Activated T-cell treated with anti-CD3 and anti-CD28 coated beads for 24 hours (primary cell): ENCODE data around the gene TMIE.

ENCODE experiments used
- DNase-seq: peaks from one replicate; pipeline ENCODE4 v3.0.0-alpha.2; 2020; ENCODE audit warnings: low read depth

Gene TMIE

DNA sequence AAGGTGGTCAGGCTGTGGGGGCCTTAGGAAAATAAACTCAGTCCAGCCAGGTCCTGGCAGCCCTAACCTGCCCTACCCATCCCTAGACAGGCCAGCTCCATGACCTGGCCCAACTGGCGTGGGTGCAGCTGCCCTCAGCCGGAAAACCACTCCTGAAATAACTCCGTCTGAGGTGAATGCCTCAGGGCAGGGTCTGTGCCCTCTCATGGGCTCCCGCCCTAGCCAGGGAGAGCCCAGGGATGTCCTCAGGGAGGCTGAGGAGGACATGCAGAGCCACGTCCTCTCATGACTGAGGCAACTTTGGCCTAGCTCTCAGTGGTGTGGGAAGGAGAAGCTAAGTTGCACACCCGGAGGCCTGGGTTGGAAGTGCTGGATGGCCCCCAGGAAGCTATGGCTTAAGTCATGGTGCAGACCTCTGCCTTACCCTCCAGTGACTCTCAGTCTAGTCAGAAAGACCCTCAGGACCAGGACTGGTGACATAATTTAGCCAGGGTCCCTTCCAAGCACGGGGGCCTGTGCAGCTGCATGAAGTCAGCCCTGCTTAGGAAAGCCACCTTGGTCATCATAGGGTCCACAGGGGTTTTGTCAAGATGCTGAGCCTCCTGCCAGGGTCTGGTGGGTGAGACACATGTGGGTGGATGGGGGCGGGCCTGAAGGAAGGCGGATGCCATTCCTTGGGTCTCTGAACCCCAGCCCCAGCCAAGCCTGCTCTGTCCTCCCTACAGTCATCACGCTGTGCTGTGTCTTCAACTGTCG, 7.4 kb downstream of the TMIE start:
- no peak for DNase-seq

DNA sequence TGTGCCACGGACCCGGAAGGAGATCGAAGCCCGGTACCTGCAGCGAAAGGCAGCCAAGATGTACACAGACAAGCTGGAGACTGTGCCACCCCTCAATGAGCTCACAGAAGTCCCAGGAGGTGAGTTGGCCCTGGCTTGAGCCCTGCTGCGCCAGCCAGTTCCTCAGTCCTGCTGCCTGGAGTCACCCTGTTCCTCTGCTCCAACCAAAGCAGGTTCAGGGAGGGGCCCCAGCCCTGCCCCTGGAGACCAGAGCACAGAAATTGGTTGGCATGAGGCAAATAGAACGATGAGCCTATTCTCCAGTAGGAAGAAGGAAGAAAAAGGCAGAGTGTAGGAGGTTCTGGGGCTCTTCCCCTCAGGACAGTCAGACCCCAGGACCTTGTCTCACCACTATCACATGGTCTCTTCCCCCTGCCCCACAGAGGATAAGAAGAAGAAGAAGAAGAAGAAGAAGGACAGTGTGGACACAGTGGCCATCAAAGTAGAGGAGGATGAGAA, 8.0 kb downstream of the TMIE start:
- DNase-seq, result no peak

DNA sequence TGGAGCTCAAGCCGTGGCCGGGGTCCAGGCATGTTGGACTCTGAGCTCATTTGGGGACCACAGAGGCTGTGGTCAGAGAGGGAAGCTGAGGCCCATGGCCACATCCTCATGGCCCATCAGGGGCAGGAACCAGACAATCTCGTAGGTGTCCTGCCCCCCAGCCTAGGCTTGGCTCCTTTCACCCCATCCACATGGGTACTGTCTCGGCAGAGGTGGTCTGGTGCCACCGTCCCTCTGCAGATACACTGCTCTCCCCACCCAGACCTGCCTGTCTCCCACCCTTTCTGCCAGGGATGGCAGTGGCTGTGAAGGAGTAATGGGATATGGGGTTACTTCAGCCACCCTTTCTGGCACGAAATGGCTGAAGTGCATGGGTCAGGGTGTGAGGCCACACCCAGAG, 8.5 kb downstream of the TMIE start:
- DNase-seq, result no peak

DNA sequence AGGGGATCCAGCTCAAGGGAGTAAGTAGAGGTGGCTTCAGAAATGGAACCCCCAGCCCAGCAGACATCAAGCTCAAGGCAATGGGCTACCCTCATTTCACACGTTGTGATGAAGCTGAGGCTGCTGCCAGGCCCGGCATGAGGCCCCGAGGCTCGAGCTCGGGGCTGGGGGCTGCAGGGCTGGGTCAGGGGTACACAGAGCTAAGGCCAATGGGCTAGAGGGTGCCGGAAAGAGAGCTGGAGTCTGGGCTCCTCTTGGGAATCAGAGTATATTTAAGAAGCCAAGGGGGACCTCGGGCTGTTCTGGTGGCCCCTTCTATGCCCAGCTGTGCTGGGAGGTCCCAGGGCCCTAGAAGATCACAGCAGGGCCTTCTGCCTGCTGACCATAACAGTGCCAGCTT, 9.0 kb downstream of the TMIE start:
- no peak for DNase-seq

DNA sequence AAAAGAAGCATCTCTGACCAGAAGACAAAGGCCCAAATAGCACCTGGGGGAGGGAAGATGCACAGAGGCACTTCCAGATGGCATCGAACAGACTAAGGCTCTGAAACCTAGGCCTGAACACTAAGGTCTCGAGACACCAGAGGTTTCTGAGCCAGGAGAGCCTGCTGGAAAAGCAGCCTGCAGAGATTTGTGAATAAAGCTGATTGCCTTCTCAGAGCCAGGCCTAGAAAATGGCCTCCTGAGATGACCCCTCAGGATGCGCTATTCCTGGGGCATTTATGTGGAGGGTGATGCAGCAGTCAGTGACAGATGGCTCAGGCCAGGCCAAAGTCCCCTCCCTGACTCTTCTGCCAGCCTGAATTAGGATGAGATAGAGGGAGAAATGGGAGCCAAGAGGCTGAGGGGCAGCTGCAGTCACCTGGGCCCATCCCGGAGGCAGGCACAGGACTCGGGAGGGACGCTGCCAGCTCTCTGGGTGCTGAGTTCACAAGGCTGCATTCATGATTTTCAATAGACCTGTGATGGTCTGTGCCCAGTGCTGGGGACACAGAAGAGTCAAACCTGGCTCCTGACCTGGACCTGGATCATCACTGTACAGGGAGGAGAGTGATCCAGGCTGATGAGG, 9.6 kb downstream of the TMIE start:
- DNase-seq, result no peak

DNA sequence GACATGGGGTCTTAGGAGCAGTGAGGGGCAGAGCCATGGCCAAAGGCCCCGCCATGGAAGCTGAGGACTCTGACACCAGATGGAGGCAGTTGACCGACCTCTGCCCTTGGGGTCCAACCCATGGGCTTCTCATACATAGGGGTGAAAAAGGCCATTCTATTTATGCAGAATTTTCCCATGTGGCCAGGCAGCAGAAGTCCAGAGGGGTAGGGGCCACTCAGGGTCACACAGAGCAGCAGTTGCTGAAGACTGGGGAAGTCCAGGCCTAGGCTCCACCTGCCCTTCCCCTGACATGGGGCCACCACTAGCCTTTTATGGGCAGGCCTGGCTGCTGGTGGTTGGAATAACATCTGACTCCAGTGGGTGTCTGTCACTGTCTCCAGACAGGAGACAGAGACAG, 10.1 kb downstream of the TMIE start:
- DNase-seq, result no peak

DNA sequence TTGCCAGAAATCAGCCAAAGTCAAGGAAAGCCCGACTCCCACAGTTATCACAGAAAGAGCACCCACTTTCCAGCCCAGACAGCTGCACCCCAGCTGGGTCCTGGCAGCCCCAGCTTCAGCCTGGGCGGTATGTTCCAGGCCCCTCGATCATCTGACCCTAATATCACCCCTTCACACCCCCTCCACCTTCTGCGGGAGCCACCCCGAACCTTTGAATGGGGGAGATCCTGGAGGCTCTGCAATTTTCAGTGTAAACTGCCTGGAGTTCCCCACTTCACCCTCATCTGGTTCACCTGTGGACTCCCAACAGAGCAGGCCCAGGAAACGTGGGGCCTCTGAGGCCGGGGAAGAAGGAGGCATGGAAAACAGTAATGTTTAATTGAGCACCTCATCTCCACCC, 10.6 kb downstream of the TMIE start:
- no peak for DNase-seq

DNA sequence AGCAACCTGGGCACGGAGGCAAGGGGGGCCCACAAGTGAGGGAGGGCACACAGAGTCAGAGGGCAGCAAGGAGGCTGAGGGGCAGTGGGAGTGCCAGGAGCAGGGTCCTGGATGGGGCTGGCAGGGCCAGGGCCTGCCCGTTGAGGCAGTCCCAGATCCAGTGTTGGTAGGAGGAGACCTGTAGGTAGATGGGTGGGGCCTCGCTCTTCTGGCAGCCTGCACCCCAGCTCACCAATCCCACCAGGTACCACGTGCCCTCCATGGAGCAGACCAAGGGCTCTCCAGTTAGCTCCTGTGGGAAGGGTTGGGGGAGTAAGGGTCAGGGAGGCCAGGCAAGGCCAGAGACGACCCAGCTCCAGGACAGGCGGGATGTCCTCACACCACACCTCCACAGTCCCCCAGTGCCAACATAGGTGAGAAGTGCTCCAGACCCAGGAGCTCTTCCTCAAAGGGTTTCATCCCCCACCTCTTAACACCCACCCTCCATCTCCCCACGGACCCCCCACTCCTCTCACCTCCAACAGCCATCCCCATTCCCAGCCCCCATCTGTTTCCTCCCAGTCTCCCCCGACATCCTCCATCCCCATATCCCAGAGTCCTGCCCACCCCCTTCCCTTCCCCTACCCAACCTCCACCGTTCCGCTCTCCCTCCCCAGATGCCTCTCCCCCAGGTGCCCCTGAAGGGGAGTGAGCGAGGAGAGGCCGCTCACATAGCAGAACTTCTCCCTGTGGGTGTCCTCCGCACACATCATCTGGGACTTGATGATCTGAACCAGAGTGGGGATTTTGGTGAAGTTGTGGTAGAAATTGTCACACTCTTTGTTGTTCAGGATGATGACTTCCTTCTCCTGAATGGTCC, 11.2 kb downstream of the TMIE start:
- no peak for DNase-seq

DNA sequence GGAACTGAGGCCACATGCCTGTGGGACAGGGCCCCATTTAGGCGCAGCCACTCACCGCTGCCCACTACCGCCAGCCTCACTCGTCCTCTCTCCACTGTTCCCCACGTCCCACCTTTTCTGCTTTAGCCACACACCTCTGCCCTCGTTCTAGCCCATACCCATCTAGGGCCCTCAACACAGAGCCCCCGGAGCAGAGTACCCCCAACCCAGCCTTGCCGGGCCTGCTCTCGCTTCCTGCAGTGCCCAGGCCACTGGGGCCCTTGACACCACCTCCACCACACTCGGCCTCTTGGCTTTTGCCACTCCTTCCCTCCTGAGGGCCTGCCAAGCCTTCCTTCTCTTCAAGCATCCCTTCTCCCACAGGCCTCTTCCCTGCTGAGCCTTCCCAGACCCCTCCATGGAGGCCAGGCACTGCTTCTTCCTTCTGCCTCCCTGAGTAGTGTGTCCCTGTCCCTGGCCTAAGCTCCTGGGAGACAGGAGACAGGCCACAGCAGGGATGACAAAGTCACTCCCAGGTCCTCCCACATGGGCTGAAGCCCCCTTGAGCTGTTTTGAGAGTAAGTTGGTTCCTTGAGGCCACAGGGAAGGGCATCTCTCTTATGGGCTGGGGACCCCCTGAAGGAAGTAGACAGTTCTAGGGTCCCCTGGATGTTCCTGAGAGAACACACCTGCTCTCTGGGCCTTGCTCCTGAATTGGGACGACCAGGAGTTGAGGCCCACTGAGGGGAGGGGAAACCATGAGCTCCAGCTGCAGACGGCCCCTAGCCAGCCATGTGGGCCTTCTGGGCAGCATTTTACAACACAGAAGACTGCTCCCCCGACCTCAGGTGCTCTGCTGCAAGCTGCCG, 12.1 kb downstream of the TMIE start:
- DNase-seq, result no peak

DNA sequence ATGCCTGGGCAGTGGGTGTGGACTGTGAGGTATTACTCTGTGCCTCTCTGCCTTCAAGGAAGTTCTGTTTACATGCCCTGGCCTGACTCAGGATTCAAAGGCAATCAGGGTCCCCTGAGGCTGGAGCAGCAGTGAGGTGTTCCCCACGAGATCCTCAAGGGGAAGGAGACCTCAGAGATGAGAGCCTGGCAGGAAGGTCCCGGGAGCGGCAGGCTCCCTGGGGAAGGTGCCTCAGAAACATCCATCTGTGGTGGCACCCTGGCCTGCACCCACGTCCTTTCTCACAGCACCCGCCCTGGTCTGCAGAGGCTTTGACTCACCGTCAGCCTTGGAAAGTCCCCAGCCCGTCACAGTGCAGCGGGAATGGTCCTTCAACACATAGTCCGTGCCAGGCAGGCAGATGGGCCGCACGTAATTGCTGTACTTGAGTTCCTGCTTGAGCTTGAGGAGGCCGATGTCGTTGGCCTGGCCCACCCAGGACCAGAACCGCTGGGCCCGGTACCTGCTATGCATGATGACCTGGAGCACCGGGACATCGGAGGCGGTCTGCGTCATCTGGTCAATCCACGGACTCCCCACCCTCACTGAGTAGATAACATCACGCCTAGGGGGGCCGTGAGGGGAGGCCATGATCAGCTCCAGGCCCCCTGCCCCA, 12.8 kb downstream of the TMIE start:
- DNase-seq, result no peak

DNA sequence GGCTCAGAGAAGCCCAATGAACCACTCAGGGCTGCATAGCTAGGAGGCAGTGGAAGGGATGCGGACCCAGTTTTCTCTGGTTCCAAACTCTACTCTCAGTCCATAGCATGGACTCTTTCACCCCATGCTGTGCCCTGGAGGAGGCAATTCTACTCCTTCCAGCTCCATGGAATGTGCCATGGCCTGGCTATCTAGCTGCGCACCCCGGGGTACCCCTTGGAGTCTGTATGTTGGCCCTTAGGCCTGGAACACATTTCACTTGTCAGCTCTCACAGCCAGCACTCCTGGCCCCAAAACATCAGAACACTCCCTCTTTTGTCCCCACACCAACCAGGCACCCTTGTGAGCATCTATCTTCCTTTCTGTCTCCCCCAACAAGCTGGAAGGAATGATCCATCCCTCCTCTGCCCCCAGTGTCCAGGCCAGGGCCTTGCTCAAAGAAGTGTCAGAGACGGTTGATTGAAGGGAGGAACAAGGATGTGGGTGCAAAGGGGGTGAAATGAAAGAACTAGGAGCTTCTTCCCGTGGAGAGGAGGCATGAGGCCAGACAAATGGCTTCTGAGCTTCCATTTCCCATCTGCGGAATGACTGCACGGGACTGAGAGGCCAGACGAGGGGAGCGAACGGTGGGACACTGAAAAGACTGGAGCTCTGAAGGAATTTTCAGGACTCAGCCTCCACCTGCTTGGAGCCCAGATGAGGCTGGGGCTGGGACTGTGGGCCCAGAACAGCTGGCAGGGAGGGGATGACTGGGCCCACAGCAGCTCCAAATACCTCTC, 13.7 kb downstream of the TMIE start:
- no peak for DNase-seq

DNA sequence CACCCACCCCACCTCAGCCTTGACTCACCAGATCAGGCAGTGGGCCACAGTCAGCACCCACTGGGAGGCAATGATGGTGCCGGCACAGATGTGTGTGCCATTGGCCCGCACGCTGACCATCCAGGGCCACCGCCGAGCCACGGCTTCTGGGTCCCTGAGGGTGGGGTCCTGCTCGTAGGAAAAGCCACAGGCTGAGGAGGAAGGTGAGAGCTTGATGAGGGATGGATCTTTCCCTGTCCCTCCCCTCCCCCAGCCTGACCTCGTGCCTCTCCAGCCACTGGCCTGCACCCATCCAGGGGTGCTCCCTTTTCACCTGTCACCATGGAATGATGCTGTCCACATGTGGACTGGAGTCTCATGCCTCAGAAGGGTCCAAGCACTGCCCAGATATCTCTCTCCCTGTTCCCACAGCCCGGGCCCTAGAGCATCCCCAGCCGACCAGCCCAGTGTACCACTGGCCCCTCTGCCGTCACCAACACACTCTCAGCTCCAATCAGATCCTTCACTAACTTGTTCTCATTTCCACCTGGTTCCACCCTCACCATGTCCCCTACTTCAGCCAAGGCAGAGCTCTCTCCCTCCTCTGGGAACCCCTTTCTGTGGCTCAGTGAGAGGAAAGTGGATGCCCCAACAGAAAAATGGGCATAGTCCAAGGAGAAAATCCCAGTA, 14.4 kb downstream of the TMIE start:
- no peak for DNase-seq

DNA sequence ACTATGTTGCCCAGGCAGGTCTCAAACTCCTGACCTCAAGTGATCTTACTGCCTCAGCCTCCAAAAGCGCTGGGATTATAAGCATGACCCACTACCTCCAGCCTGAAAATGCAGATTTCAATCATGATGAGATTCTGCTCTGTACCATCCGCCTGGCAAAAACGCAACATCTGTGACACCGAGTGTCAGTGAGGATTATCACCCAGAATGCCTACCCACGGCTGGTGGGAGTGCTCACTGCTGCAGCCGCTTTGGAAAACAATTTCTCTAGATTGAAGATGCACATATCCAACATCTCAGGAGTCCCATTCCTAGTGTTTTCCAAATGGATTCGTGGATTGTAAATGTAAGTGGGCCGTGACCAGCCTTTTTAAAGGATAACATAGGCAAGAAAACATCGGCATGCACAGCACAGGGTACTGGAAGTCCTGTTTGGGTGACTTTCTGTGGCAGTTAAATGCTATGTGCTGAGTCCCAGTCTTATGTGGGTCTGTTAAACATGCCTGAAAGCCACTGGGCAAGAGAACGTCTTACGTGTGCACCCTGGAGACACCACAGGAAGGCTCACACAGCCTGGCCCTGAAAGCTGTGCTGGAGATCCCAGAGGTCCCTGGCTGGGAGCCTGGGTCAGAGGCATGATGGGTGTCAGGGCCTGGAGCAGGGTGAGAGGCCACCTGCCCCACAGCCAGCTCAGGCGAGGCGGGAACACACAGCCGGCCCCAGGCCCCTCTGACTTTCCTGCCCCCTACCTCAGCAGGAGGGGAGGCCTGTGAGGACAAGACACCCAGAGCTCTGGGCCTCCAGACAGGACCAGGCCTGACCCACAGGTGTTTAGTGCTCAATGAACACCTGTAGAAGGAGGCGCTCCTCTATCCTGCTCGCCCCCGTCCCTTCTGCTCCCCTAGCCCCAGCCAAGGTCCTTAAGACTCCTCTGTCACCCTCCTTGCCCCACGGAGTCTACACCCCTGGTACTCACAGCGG, 15.6 kb downstream of the TMIE start:
- no peak for DNase-seq

DNA sequence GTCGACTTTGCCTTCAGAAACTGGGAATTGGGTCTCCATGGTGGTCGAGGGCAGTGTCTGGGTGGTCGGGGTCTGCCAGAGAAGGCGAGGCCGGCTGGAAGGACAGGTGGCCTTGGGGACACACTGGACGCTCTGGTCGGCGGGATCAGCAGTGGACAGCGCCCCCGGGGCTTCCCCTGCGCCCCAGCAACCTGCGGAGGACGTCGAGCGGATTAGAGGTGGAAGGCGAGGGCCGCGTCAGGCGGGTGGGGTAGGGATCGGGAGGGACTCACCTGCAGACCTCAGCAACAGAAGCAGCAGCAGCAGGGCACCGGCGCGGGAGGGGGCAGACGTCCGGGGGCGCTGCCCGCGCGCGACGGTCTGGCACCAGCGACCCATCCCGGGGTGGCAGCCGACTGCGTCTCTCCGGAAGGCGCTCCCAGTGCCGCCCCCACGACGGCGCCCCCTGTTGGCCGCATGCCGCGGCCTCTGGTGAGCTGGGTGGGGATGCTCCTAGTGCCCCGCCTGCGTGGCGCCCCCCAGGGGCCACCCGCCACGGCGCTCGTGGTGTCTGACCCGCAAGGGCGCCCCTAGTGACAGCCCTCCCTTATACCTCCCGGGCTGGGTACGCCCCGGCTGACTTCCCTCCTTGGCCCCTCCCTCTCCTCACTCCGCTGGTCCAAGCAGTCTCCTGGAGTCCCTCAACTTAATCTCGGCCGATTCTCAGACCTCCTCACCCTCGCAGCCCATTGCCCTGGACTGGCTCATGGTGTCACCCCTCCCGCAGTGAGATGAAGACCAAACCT, 16.4 kb downstream of the TMIE start, which contains the start of gene PRSS50:
PRSS50 (minus strand) TSS at position 423 of the 785 bp plus-strand sequence; CDS start at position 378, 45 bp downstream.
- no peak for DNase-seq

DNA sequence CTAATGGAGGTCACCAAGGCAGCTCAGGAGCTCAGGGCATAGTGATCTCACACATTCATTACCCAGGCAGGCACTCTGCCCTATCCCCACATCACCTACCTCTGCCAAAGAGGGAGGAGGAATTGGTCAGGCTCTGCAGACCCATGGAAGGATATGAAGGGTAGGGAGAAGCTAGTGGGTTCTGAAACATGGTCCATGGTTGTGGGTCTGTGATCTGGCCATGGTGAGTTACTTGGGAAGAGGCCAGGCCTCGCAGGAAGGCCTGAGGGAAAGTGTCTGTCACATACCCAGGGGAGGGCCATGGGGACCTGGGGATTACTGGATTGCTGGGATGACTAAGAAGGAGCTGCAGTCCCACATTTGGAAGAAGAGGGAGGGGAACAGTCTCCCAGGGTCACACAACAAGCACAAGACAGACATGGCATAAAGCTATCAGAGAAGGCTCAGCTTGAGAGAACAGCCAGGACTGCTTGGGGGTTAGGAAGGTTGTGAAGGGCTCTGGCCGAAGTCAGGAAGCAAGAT, 17.9 kb downstream of the TMIE start:
- DNase-seq, result no peak

DNA sequence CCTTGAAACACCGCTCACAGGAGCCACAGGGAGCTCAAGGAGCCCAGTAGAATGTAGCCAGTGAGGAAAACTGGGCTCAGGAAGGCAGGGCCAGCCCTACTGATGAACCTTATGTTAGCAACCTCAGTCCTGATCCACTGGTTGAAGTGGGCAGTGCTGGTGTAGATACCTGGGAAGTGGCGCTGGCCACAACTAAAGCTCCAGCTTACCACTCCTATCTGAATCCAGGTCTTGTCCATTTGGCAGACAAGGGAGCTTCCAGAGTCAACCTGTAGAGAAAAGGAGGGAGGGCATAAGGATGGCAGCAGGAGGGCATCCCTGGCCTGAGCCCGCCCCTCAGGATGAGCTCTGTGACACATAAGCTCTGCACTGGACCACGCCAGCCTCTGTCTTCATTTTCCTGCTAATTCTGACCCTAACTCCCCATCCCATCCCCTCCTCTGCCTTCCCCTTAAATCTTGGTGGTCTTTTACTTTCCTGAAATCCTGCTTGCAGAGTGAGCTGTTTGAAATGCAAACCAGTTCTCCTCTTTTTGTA, 18.6 kb downstream of the TMIE start:
- DNase-seq, result no peak

DNA sequence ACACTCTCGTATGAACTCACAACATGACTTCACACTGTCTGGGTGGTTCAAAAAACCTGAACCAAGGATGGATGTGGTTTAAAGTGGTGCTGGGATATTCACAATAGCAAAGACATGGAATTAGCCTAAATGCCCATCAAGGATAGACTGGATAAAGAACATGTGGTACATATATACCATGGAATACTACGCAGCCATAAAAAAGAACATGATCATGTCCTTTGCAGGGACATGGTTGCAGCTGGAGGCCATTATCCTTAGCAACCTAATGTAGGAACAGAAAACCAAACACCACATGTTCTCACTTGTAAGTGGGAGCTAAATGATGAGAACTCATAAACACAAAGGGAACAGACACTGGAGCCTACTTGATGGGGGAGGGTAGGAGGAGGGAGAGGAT, 19.8 kb downstream of the TMIE start:
- DNase-seq, result no peak
